ENCODE results near the gene CRTC2. TPM values are rescaled to one million over a fixed set of nuclear protein-coding genes. Genes with fewer than 3 reads are reported as not detected.

CRTC2 gene
- total and polyA plus RNA-seq, 2 experiments from 2014 or later: 10.6 to 20.7 TPM

DNA sequence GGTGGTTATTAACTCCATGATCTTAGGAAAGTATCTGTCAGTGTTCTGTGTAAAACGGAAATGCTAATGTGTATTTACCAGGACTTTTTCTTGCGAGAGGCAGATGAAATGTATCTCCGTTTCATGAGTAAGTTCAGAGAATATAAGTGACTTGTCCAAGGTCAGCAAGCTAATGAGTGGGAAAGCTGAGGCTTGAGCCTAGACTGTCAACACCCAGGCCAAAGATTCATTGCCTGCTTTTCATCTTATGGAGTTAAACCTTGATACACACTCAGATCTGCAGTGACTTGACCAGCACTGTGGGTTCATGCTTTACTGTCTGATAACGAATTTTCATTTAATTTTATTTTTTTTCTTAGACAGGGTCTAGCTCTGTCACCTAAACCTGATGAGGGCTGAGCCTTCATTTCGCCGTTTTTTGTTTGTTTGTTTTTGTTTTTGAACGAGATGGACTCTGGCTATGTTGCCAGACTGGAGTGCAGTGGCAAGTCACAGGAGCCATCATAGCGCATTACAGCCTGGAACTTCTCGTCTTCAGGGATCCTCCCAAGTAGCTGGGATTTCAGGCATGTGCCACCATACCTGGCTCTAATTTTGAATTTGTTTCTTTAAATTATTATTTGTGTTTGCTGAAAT, 20.0 kb upstream of the CRTC2 start:
- peaks cover 20% of the 10 kb centered on the region for H3K4me1 Mint-ChIP-seq
- Histone ChIP-seq H3K4me3 (peak overlapping the region; percentile 99), H3K4me1 (ENCODE audit: insufficient read depth) (no peaks in the 10 kb centered on the region), H2AFZ (peak overlapping the region; percentile 88), H3F3A (replicated peaks; ENCODE audit: low read depth) (peaks cover 36% of the 10 kb centered on the region), H3K36me3 (ENCODE audit: insufficient read depth) (peaks cover 29% of the 10 kb centered on the region), H3K27ac (ENCODE audit: low read depth) (peak overlapping the region; percentile 4; the same call in 1 of the 2 replicates), H3K27me3 (ENCODE audit: insufficient read depth) (no peaks in the 10 kb centered on the region), H4K20me1 (replicated peaks; ENCODE audit: insufficient read depth) (no peaks in the 10 kb centered on the region; the same call in 1 of the 2 replicates), H3K9me2 (ENCODE audit: insufficient read depth) (no peaks in the 10 kb centered on the region), H3K4me2 (peak overlapping the region; percentile 91), H3K79me2 (replicated peaks; ENCODE audit: insufficient read depth) (peaks cover 18% of the 10 kb centered on the region)
- peak overlapping the region; percentile 97; the same call in 1 of the 2 replicates for H3K27ac Mint-ChIP-seq
- H3K9me3 Mint-ChIP-seq: no peaks in the 10 kb centered on the region
- H3K36me3 Mint-ChIP-seq (ENCODE audit: low read depth): peaks cover 74% of the 10 kb centered on the region
- H3K27me3 Mint-ChIP-seq (ENCODE audit: insufficient read depth, low read depth, poor library complexity): peaks cover 12% of the 10 kb centered on the region
- no peak for DNase-seq (ENCODE audit: low spot score)
- TF ChIP-seq, protein P1, sequence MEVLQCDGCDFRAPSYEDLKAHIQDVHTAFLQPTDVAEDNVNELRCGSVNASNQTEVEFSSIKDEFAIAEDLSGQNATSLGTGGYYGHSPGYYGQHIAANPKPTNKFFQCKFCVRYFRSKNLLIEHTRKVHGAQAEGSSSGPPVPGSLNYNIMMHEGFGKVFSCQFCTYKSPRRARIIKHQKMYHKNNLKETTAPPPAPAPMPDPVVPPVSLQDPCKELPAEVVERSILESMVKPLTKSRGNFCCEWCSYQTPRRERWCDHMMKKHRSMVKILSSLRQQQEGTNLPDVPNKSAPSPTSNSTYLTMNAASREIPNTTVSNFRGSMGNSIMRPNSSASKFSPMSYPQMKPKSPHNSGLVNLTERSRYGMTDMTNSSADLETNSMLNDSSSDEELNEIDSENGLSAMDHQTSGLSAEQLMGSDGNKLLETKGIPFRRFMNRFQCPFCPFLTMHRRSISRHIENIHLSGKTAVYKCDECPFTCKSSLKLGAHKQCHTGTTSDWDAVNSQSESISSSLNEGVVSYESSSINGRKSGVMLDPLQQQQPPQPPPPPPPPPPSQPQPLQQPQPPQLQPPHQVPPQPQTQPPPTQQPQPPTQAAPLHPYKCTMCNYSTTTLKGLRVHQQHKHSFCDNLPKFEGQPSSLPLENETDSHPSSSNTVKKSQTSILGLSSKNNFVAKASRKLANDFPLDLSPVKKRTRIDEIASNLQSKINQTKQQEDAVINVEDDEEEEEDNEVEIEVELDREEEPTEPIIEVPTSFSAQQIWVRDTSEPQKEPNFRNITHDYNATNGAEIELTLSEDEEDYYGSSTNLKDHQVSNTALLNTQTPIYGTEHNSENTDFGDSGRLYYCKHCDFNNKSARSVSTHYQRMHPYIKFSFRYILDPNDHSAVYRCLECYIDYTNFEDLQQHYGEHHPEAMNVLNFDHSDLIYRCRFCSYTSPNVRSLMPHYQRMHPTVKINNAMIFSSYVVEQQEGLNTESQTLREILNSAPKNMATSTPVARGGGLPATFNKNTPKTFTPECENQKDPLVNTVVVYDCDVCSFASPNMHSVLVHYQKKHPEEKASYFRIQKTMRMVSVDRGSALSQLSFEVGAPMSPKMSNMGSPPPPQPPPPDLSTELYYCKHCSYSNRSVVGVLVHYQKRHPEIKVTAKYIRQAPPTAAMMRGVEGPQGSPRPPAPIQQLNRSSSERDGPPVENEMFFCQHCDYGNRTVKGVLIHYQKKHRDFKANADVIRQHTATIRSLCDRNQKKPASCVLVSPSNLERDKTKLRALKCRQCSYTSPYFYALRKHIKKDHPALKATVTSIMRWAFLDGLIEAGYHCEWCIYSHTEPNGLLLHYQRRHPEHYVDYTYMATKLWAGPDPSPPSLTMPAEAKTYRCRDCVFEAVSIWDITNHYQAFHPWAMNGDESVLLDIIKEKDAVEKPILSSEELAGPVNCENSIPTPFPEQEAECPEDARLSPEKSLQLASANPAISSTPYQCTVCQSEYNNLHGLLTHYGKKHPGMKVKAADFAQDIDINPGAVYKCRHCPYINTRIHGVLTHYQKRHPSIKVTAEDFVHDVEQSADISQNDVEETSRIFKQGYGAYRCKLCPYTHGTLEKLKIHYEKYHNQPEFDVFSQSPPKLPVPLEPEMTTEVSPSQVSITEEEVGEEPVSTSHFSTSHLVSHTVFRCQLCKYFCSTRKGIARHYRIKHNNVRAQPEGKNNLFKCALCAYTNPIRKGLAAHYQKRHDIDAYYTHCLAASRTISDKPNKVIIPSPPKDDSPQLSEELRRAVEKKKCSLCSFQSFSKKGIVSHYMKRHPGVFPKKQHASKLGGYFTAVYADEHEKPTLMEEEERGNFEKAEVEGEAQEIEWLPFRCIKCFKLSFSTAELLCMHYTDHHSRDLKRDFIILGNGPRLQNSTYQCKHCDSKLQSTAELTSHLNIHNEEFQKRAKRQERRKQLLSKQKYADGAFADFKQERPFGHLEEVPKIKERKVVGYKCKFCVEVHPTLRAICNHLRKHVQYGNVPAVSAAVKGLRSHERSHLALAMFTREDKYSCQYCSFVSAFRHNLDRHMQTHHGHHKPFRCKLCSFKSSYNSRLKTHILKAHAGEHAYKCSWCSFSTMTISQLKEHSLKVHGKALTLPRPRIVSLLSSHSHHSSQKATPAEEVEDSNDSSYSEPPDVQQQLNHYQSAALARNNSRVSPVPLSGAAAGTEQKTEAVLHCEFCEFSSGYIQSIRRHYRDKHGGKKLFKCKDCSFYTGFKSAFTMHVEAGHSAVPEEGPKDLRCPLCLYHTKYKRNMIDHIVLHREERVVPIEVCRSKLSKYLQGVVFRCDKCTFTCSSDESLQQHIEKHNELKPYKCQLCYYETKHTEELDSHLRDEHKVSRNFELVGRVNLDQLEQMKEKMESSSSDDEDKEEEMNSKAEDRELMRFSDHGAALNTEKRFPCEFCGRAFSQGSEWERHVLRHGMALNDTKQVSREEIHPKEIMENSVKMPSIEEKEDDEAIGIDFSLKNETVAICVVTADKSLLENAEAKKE (CRISPR knock-in tag; IDR thresholded peaks at IDR 0.05): no peak
- TF ChIP-seq, protein P2, sequence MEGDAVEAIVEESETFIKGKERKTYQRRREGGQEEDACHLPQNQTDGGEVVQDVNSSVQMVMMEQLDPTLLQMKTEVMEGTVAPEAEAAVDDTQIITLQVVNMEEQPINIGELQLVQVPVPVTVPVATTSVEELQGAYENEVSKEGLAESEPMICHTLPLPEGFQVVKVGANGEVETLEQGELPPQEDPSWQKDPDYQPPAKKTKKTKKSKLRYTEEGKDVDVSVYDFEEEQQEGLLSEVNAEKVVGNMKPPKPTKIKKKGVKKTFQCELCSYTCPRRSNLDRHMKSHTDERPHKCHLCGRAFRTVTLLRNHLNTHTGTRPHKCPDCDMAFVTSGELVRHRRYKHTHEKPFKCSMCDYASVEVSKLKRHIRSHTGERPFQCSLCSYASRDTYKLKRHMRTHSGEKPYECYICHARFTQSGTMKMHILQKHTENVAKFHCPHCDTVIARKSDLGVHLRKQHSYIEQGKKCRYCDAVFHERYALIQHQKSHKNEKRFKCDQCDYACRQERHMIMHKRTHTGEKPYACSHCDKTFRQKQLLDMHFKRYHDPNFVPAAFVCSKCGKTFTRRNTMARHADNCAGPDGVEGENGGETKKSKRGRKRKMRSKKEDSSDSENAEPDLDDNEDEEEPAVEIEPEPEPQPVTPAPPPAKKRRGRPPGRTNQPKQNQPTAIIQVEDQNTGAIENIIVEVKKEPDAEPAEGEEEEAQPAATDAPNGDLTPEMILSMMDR (conservative IDR thresholded peaks at IDR 0.05; ENCODE audit: low read depth in 2 of 2): no peak
- TF ChIP-seq STAT1 (IDR thresholded peaks at IDR 0.05; ENCODE audit: unreplicated experiment): no peak
- TF ChIP-seq NANOG (IDR thresholded peaks at IDR 0.05; ENCODE audit: borderline replicate concordance): no peak
- TF ChIP-seq EZH2 (IDR thresholded peaks at IDR 0.05; ENCODE audit: low read depth, unreplicated experiment): no peak
- no peak for TF ChIP-seq JUNB (IDR thresholded peaks at IDR 0.05; ENCODE audit: unreplicated experiment)
- TF ChIP-seq CREB1 (CRISPR knock-in tag; IDR thresholded peaks at IDR 0.05; ENCODE audit: low read depth): no peak
- no peak for TF ChIP-seq POLR2AphosphoS5 (IDR thresholded peaks at IDR 0.05; ENCODE audit: low read depth)
- no peak for TF ChIP-seq EZH2phosphoT487 (IDR thresholded peaks at IDR 0.05; ENCODE audit: unreplicated experiment)
- no peak for TF ChIP-seq ZNF331 (CRISPR knock-in tag; IDR thresholded peaks at IDR 0.05; ENCODE audit: low read depth)
- TF ChIP-seq, protein P3, sequence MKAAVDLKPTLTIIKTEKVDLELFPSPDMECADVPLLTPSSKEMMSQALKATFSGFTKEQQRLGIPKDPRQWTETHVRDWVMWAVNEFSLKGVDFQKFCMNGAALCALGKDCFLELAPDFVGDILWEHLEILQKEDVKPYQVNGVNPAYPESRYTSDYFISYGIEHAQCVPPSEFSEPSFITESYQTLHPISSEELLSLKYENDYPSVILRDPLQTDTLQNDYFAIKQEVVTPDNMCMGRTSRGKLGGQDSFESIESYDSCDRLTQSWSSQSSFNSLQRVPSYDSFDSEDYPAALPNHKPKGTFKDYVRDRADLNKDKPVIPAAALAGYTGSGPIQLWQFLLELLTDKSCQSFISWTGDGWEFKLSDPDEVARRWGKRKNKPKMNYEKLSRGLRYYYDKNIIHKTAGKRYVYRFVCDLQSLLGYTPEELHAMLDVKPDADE (IDR thresholded peaks at IDR 0.05): no peak
- TF ChIP-seq ZNF114 (CRISPR knock-in tag; IDR thresholded peaks at IDR 0.05): no peak
- TF ChIP-seq, protein P4, sequence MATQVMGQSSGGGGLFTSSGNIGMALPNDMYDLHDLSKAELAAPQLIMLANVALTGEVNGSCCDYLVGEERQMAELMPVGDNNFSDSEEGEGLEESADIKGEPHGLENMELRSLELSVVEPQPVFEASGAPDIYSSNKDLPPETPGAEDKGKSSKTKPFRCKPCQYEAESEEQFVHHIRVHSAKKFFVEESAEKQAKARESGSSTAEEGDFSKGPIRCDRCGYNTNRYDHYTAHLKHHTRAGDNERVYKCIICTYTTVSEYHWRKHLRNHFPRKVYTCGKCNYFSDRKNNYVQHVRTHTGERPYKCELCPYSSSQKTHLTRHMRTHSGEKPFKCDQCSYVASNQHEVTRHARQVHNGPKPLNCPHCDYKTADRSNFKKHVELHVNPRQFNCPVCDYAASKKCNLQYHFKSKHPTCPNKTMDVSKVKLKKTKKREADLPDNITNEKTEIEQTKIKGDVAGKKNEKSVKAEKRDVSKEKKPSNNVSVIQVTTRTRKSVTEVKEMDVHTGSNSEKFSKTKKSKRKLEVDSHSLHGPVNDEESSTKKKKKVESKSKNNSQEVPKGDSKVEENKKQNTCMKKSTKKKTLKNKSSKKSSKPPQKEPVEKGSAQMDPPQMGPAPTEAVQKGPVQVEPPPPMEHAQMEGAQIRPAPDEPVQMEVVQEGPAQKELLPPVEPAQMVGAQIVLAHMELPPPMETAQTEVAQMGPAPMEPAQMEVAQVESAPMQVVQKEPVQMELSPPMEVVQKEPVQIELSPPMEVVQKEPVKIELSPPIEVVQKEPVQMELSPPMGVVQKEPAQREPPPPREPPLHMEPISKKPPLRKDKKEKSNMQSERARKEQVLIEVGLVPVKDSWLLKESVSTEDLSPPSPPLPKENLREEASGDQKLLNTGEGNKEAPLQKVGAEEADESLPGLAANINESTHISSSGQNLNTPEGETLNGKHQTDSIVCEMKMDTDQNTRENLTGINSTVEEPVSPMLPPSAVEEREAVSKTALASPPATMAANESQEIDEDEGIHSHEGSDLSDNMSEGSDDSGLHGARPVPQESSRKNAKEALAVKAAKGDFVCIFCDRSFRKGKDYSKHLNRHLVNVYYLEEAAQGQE (IDR thresholded peaks at IDR 0.05; ENCODE audit: unreplicated experiment): no peak
- H3K4me3 Mint-ChIP-seq: peak overlapping the region; percentile 97
- ATAC-seq: no peak
